Measurements from ENCODE around the gene CNNM4.

CNNM4 gene

GRCh38 chr2:96819128-96819875 lies 58.6 kb downstream of the CNNM4 start:
- TF ChIP-seq CTCF (conservative IDR thresholded peaks at IDR 0.05; ENCODE audit: low read length), result no peak
- DNase-seq (ENCODE audit: low read depth), result no peak
- H3K4me3 ChIP-seq (ENCODE audit: low read length), result no peak overlapping the region

- no peak overlapping the region for H3K4me3 ChIP-seq (ENCODE audit: low read length)
- DNase-seq (ENCODE audit: low read depth), result no peak
- TF ChIP-seq CTCF (conservative IDR thresholded peaks at IDR 0.05; ENCODE audit: low read length), result no peak
Measured at GRCh38 chr2:96819876-96820511, 59.3 kb downstream of the CNNM4 start.

GRCh38 chr2:96821113-96821675 lies 60.5 kb downstream of the CNNM4 start:
- DNase-seq (ENCODE audit: low read depth), result no peak
- TF ChIP-seq CTCF (conservative IDR thresholded peaks at IDR 0.05; ENCODE audit: low read length), result no peak
- H3K4me3 ChIP-seq (ENCODE audit: low read length), result no peak overlapping the region

- no peak for TF ChIP-seq CTCF (conservative IDR thresholded peaks at IDR 0.05; ENCODE audit: low read length)
- DNase-seq (ENCODE audit: low read depth), result no peak
- no peak overlapping the region for H3K4me3 ChIP-seq (ENCODE audit: low read length)
Measured at GRCh38 chr2:96822786-96823185, 62.1 kb downstream of the CNNM4 start.

- no peak for TF ChIP-seq CTCF (conservative IDR thresholded peaks at IDR 0.05; ENCODE audit: low read length)
- H3K4me3 ChIP-seq (ENCODE audit: low read length), result no peak overlapping the region
- peak; percentile 52 for DNase-seq (ENCODE audit: low read depth)
Measured at GRCh38 chr2:96823198-96823597, 62.5 kb downstream of the CNNM4 start.

- no peak for TF ChIP-seq CTCF (conservative IDR thresholded peaks at IDR 0.05; ENCODE audit: low read length)
- peak; percentile 60 for DNase-seq (ENCODE audit: low read depth)
- no peak overlapping the region for H3K4me3 ChIP-seq (ENCODE audit: low read length)
Measured at GRCh38 chr2:96824079-96824870, 63.6 kb downstream of the CNNM4 start.

Data from AG10803 (cell line).